ENCODE measurements around the gene ARFIP1.
"Not testable (repeated sequence)": the region's sequence is repeated elsewhere in the genome, so short reads cannot be mapped to it uniquely, and the experiment has no call there.

ARFIP1 gene

GRCh38 chr4:152785639-152786615, 6.2 kb downstream of the ARFIP1 start:
- DNase-seq (ENCODE audit: low read depth, low spot score), result no peak

- DNase-seq (ENCODE audit: low read depth, low spot score), result no peak
These were observed 6.9 kb downstream of the ARFIP1 start for GRCh38 chr4:152786627-152787026.

GRCh38 chr4:152795891-152796290, 16.1 kb downstream of the ARFIP1 start:
- DNase-seq (ENCODE audit: low read depth, low spot score), result no peak

- no peak for DNase-seq (ENCODE audit: low read depth, low spot score)
These were observed 23.8 kb downstream of the ARFIP1 start for GRCh38 chr4:152803541-152803940.

GRCh38 chr4:152805071-152805650, 25.4 kb downstream of the ARFIP1 start:
- no peak for DNase-seq (ENCODE audit: low read depth, low spot score)

- no peak for DNase-seq (ENCODE audit: low read depth, low spot score)
These were observed 26.1 kb downstream of the ARFIP1 start for GRCh38 chr4:152805818-152806217.

GRCh38 chr4:152806501-152807125, 26.9 kb downstream of the ARFIP1 start:
- DNase-seq (ENCODE audit: low read depth, low spot score), result no peak

GRCh38 chr4:152807294-152807829, 27.6 kb downstream of the ARFIP1 start:
- DNase-seq (ENCODE audit: low read depth, low spot score), result no peak

GRCh38 chr4:152808670-152809069, 28.9 kb downstream of the ARFIP1 start:
- no peak for DNase-seq (ENCODE audit: low read depth, low spot score)

- DNase-seq (ENCODE audit: low read depth, low spot score), result no peak
These were observed 31.0 kb downstream of the ARFIP1 start for GRCh38 chr4:152810715-152811287.

GRCh38 chr4:152815078-152815477, 35.3 kb downstream of the ARFIP1 start:
- DNase-seq (ENCODE audit: low read depth, low spot score), result no peak

- no peak for DNase-seq (ENCODE audit: low read depth, low spot score)
These were observed 37.6 kb downstream of the ARFIP1 start for GRCh38 chr4:152817331-152817730.

GRCh38 chr4:152819026-152819645, 39.4 kb downstream of the ARFIP1 start:
- DNase-seq (ENCODE audit: low read depth, low spot score), result no peak

GRCh38 chr4:152820073-152820472, 40.3 kb downstream of the ARFIP1 start:
- no peak for DNase-seq (ENCODE audit: low read depth, low spot score)

- DNase-seq (ENCODE audit: low read depth, low spot score), result no peak
These were observed 42.6 kb downstream of the ARFIP1 start for GRCh38 chr4:152822323-152822722.

GRCh38 chr4:152824561-152824960, 44.8 kb downstream of the ARFIP1 start:
- no peak for DNase-seq (ENCODE audit: low read depth, low spot score)

GRCh38 chr4:152825336-152825735, 45.6 kb downstream of the ARFIP1 start:
- no peak for DNase-seq (ENCODE audit: low read depth, low spot score)

GRCh38 chr4:152828122-152828521, 48.4 kb downstream of the ARFIP1 start:
- DNase-seq (ENCODE audit: low read depth, low spot score), result no peak

GRCh38 chr4:152831416-152831815, 51.7 kb downstream of the ARFIP1 start:
- DNase-seq (ENCODE audit: low read depth, low spot score), result no peak

GRCh38 chr4:152836936-152837335, 57.2 kb downstream of the ARFIP1 start:
- DNase-seq (ENCODE audit: low read depth, low spot score), result no peak

GRCh38 chr4:152839729-152840128, 60.0 kb downstream of the ARFIP1 start:
- DNase-seq (ENCODE audit: low read depth, low spot score), result not testable (repeated sequence)

Data from smooth muscle cell of the brain vasculature (primary cell).